ENCODE data around the gene MLXIP.
"Not testable (repeated sequence)": the region's sequence is repeated elsewhere in the genome, so short reads cannot be mapped to it uniquely, and the experiment has no call there.

MLXIP gene

GRCh38 chr12:122172262-122172939 lies 93.8 kb downstream of the MLXIP start:
- H3K36me3 Mint-ChIP-seq (ENCODE audit: low read depth): no peaks in the 10 kb centered on the region
- no peak overlapping the region for H3K27ac Mint-ChIP-seq
- ATAC-seq (no peak), DNase-seq (no peak)
- H3K9me3 Mint-ChIP-seq: no peaks in the 10 kb centered on the region
- no peak overlapping the region for H3K4me3 Mint-ChIP-seq
- peaks cover 2% of the 10 kb centered on the region for H3K27me3 Mint-ChIP-seq
- peaks cover 9% of the 10 kb centered on the region for H3K4me1 Mint-ChIP-seq

- Mint-ChIP-seq H3K27me3 (peaks cover 2% of the 10 kb centered on the region), H3K36me3 (ENCODE audit: low read depth) (no peaks in the 10 kb centered on the region), H3K4me1 (peaks cover 9% of the 10 kb centered on the region), H3K9me3 (no peaks in the 10 kb centered on the region), H3K27ac (no peak within 1 kb of the TSS), H3K4me3 (peak within 1 kb of the TSS; percentile 27)
- DNase-seq (no peak), ATAC-seq (peak; percentile 85)
Observed at GRCh38 chr12:122174155-122174845, 95.7 kb downstream of the MLXIP start, which contains the start of gene IL31. TSS of gene IL31 (minus strand) at chr12:122174221. CDS start at chr12:122174172, 49 bp downstream.

DNA sequence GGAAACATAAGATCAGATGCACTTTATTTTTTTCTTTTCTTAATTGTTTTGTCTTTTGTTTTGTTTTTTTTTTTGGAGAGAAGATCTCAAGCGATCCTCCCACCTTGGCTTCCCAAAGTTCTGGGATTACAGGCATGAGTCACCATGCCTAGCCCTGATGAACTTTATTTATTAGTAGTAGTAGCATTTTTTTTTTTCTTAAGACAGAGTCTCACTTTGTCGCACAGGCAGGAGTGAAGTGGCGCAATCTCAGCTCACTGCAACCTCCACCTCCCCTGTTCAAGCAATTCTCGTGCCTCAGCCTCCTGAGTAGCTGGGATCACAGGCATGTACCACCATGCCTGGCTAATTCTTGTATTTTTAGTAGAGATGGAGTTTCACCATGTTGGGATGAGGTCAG lies 97.9 kb downstream of the MLXIP start:
- H3K27ac Mint-ChIP-seq; ATAC-seq; H3K36me3 Mint-ChIP-seq (ENCODE audit: low read depth); DNase-seq; H3K9me3 Mint-ChIP-seq; H3K27me3 Mint-ChIP-seq; H3K4me3 Mint-ChIP-seq: not testable (repeated sequence)
- peaks cover 15% of the 10 kb centered on the region for H3K4me1 Mint-ChIP-seq

GRCh38 chr12:122182887-122183587 lies 104.5 kb downstream of the MLXIP start, which contains the start of gene LRRC43:
TSS of gene LRRC43 (plus strand) at chr12:122183123. CDS start at chr12:122183145, 22 bp downstream.
- H3K27me3 Mint-ChIP-seq: peaks cover 13% of the 10 kb centered on the region
- peaks cover 12% of the 10 kb centered on the region for H3K4me1 Mint-ChIP-seq
- DNase-seq (peak; percentile 33), ATAC-seq (peak; percentile 50)
- no peak within 1 kb of the TSS for H3K27ac Mint-ChIP-seq
- H3K36me3 Mint-ChIP-seq (ENCODE audit: low read depth): no peaks in the 10 kb centered on the region
- no peaks in the 10 kb centered on the region for H3K9me3 Mint-ChIP-seq
- H3K4me3 Mint-ChIP-seq: peak within 1 kb of the TSS; percentile 78

DNA sequence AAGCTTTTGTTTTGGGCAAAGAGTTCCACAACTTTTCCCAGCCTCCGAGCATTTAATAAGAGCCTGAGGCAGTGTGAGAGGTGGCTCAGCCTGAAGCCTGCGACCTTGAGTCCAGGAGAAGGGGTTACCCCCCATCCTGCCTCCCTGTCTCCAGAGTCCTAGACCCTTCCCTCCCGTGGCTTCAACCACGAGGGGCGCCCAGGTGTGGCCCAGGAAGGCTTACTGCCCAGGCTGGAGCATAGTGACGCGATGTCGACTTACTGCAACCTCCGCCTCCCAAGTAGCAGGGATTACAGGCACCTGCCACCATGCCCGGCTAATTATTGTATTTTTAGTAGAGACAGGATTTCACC lies 105.0 kb downstream of the MLXIP start:
- peaks cover 13% of the 10 kb centered on the region for H3K27me3 Mint-ChIP-seq
- DNase-seq (no peak), ATAC-seq (no peak)
- peak overlapping the region; percentile 26 for H3K4me3 Mint-ChIP-seq
- no peaks in the 10 kb centered on the region for H3K9me3 Mint-ChIP-seq
- peaks cover 12% of the 10 kb centered on the region for H3K4me1 Mint-ChIP-seq
- no peaks in the 10 kb centered on the region for H3K36me3 Mint-ChIP-seq (ENCODE audit: low read depth)
- H3K27ac Mint-ChIP-seq: no peak overlapping the region

GRCh38 chr12:122184517-122184916 lies 106.0 kb downstream of the MLXIP start:
- peak overlapping the region; percentile 5 for H3K4me3 Mint-ChIP-seq
- DNase-seq (no peak), ATAC-seq (peak; percentile 18)
- H3K27me3 Mint-ChIP-seq: peaks cover 13% of the 10 kb centered on the region
- H3K4me1 Mint-ChIP-seq: peaks cover 12% of the 10 kb centered on the region
- peak overlapping the region; percentile 29 for H3K27ac Mint-ChIP-seq
- no peaks in the 10 kb centered on the region for H3K9me3 Mint-ChIP-seq
- no peaks in the 10 kb centered on the region for H3K36me3 Mint-ChIP-seq (ENCODE audit: low read depth)

- Mint-ChIP-seq H3K27ac (no peak overlapping the region), H3K4me1 (peaks cover 10% of the 10 kb centered on the region), H3K9me3 (no peaks in the 10 kb centered on the region), H3K27me3 (peaks cover 13% of the 10 kb centered on the region), H3K36me3 (ENCODE audit: low read depth) (no peaks in the 10 kb centered on the region), H3K4me3 (no peak overlapping the region)
- DNase-seq: no peak
- ATAC-seq: no peak
Observed at GRCh38 chr12:122185079-122185478, 106.5 kb downstream of the MLXIP start.

DNA sequence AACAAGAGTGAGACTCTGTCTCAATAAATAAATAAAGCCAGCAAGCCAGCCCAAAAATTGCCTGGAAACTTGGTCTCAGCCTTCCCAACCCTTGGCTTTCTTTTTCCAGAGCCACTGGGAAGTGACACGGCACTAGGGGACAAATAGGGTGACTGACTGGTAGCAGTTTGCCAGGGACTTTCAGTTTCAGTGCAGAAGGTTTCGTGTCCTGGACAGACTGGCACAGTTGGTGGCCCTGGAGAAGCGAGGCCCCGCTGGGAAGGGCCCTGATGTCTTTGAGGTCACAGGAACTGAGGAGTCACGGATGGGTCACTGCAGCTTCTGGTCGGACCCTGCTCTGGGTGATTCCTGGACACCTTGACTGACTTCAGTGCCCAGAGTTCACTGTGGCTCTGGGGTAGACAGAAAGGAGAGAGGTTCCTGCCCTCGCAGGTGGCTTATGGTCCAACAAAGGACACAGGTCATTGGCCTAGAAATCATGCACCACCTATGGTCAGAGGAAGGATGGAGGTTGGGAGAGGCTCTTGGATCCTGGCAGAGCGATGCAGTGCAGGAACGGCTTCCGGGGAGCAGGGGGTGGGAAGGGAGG lies 107.0 kb downstream of the MLXIP start:
- Mint-ChIP-seq H3K27me3 (peaks cover 11% of the 10 kb centered on the region), H3K9me3 (no peaks in the 10 kb centered on the region), H3K36me3 (ENCODE audit: low read depth) (no peaks in the 10 kb centered on the region), H3K4me3 (no peak overlapping the region), H3K4me1 (peaks cover 7% of the 10 kb centered on the region), H3K27ac (no peak overlapping the region)
- no peak for ATAC-seq
- no peak for DNase-seq

DNA sequence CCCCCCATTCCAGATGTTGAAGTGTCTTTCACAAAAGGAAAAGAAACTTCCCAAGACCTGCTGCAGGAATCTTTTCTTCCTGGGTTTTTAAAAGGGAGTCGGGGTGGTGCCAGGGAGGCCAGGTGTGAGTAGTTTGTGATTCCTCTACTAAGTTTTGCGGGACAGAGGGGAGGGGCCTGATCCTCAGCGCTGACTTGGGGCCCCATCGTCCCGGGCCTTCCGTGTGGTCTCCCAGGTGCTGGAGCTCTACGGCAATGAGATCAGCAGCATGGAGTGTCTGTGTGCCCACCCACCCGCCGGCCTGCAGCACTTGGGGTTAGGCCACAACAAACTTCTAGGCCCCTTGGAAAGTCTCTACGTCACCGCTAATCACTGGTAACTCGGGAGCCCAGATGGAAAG lies 108.9 kb downstream of the MLXIP start:
- peaks cover 13% of the 10 kb centered on the region for H3K27me3 Mint-ChIP-seq
- H3K36me3 Mint-ChIP-seq (ENCODE audit: low read depth): no peaks in the 10 kb centered on the region
- ATAC-seq (no peak), DNase-seq (no peak)
- H3K4me1 Mint-ChIP-seq: peaks cover 6% of the 10 kb centered on the region
- H3K4me3 Mint-ChIP-seq: no peak overlapping the region
- H3K9me3 Mint-ChIP-seq: no peaks in the 10 kb centered on the region
- H3K27ac Mint-ChIP-seq: no peak overlapping the region

GRCh38 chr12:122189626-122190475 lies 111.3 kb downstream of the MLXIP start:
- Mint-ChIP-seq H3K36me3 (ENCODE audit: low read depth) (no peaks in the 10 kb centered on the region), H3K27ac (no peak overlapping the region), H3K4me1 (no peaks in the 10 kb centered on the region), H3K27me3 (peaks cover 8% of the 10 kb centered on the region), H3K9me3 (no peaks in the 10 kb centered on the region), H3K4me3 (no peak overlapping the region)
- ATAC-seq (no peak), DNase-seq (no peak)

GRCh38 chr12:122190842-122191668 lies 112.5 kb downstream of the MLXIP start:
- Mint-ChIP-seq H3K4me1 (no peaks in the 10 kb centered on the region), H3K27me3 (peaks cover 8% of the 10 kb centered on the region), H3K4me3 (no peak overlapping the region), H3K9me3 (peaks cover 6% of the 10 kb centered on the region), H3K36me3 (ENCODE audit: low read depth) (no peaks in the 10 kb centered on the region), H3K27ac (no peak overlapping the region)
- ATAC-seq (peak; percentile 82), DNase-seq (peak; percentile 78)

GRCh38 chr12:122192441-122192840 lies 113.9 kb downstream of the MLXIP start:
- DNase-seq: no peak
- Mint-ChIP-seq H3K36me3 (ENCODE audit: low read depth) (no peaks in the 10 kb centered on the region), H3K27ac (no peak overlapping the region), H3K4me1 (peaks cover 5% of the 10 kb centered on the region), H3K4me3 (no peak overlapping the region), H3K9me3 (peaks cover 6% of the 10 kb centered on the region), H3K27me3 (peaks cover 12% of the 10 kb centered on the region)
- ATAC-seq: no peak

DNA sequence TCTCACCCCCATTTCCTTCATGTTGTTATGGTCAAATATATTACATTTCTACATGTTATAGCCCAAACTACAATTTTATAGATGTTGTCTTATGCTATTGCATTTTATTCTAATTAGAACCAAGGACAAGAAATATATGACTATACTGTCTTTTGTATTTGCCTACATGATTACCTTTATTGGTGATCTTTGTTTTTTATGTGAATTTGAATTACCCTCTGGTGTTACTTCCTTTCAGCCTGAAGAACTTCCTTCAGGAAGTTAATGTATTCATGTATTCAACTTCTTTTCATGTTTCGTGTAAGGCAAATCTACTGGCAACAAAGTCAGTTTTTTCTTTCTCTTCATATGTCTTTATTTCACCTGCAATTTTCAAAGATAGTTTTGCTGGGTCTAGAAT lies 116.2 kb downstream of the MLXIP start:
- peaks cover 23% of the 10 kb centered on the region for H3K27me3 Mint-ChIP-seq
- H3K36me3 Mint-ChIP-seq (ENCODE audit: low read depth): no peaks in the 10 kb centered on the region
- peaks cover 15% of the 10 kb centered on the region for H3K4me1 Mint-ChIP-seq
- peaks cover 6% of the 10 kb centered on the region for H3K9me3 Mint-ChIP-seq
- H3K4me3 Mint-ChIP-seq: no peak overlapping the region
- DNase-seq (no peak), ATAC-seq (no peak)
- no peak overlapping the region for H3K27ac Mint-ChIP-seq

All from activated naive CD8-positive, alpha-beta T cell treated with anti-CD3 and anti-CD28 coated beads, Interleukin-2, amount 50 U/mL, for 24 hours (primary cell).